ENCODE data around the gene ACAD10. TPM values are rescaled to one million over a fixed set of nuclear protein-coding genes. Genes with fewer than 3 reads are reported as not detected.
A peak's percentile ranks its signal among the peaks of the same experiment; 100 is the strongest.
"Not testable (repeated sequence)": the region's sequence is repeated elsewhere in the genome, so short reads cannot be mapped to it uniquely, and the experiment has no call there.

The ACAD10 gene
- total and polyA plus RNA-seq, 2 donors: 16.4 to 27.5 TPM

- no peaks in the 10 kb centered on the region for H3K4me1 ChIP-seq (ENCODE audit: insufficient read depth)
- no peak for DNase-seq (ENCODE audit: extremely low spot score)
- 87% methylated on average over 11 of the region's 11 CpGs for WGBS
- peaks cover 1% of the 10 kb centered on the region for H3K36me3 ChIP-seq (ENCODE audit: insufficient read depth)
- no peak overlapping the region for H3K27ac ChIP-seq (ENCODE audit: low read depth)
- no peak overlapping the region for H3K4me3 ChIP-seq (ENCODE audit: low read depth, low read length)
Measured at GRCh38 chr12:111664961-111665865, 20.6 kb upstream of the ACAD10 start.

- Histone ChIP-seq H3K4me1 (ENCODE audit: insufficient read depth) (no peaks in the 10 kb centered on the region), H3K4me3 (ENCODE audit: low read depth, low read length) (no peak overlapping the region), H3K27ac (ENCODE audit: low read depth) (no peak overlapping the region), H3K36me3 (ENCODE audit: insufficient read depth) (peaks cover 6% of the 10 kb centered on the region)
- WGBS: 92% methylated on average over 10 of the region's 10 CpGs
- DNase-seq (ENCODE audit: extremely low spot score): no peak
Measured at GRCh38 chr12:111672822-111673381, 13.0 kb upstream of the ACAD10 start.

- WGBS: 76% methylated on average over 3 of the region's 3 CpGs
Measured at GRCh38 chr12:111673503-111673902, 12.3 kb upstream of the ACAD10 start.

GRCh38 chr12:111677186-111677585 lies 8.7 kb upstream of the ACAD10 start:
- WGBS: 94% methylated on average over 5 of the region's 5 CpGs
- Histone ChIP-seq H3K4me3 (ENCODE audit: low read depth, low read length) (no peak overlapping the region), H3K36me3 (ENCODE audit: insufficient read depth) (peaks cover 6% of the 10 kb centered on the region), H3K27ac (ENCODE audit: low read depth) (no peak overlapping the region), H3K4me1 (ENCODE audit: insufficient read depth) (no peaks in the 10 kb centered on the region)
- DNase-seq (ENCODE audit: extremely low spot score): no peak

More at GRCh38 chr12:111673503-111673902, 12.3 kb upstream of the ACAD10 start:
- H3K4me1 ChIP-seq (ENCODE audit: insufficient read depth): no peaks in the 10 kb centered on the region
- H3K27ac ChIP-seq (ENCODE audit: low read depth): no peak overlapping the region
- no peak for DNase-seq (ENCODE audit: extremely low spot score)
- no peak overlapping the region for H3K4me3 ChIP-seq (ENCODE audit: low read depth, low read length)
- H3K36me3 ChIP-seq (ENCODE audit: insufficient read depth): peaks cover 6% of the 10 kb centered on the region

- WGBS: 83% methylated on average over 13 of the region's 13 CpGs
- H3K27ac ChIP-seq (ENCODE audit: low read depth); H3K36me3 ChIP-seq (ENCODE audit: insufficient read depth): not testable (repeated sequence)
Measured at GRCh38 chr12:111684485-111685198, 1.2 kb upstream of the ACAD10 start.

GRCh38 chr12:111685322-111685810 lies 487 bp upstream of the ACAD10 start:
- no peaks in the 10 kb centered on the region for H3K36me3 ChIP-seq (ENCODE audit: insufficient read depth)
- no peak for DNase-seq (ENCODE audit: extremely low spot score)
- WGBS: under 1% methylated on average over 36 of the region's 36 CpGs
- peak overlapping the region; percentile 51 for H3K27ac ChIP-seq (ENCODE audit: low read depth)
- peak overlapping the region; percentile 99 for H3K4me3 ChIP-seq (ENCODE audit: low read depth, low read length)
- H3K4me1 ChIP-seq (ENCODE audit: insufficient read depth): peaks cover 2% of the 10 kb centered on the region

More at GRCh38 chr12:111684485-111685198, 1.2 kb upstream of the ACAD10 start:
- DNase-seq (ENCODE audit: extremely low spot score); H3K4me1 ChIP-seq (ENCODE audit: insufficient read depth): not testable (repeated sequence)
- H3K4me3 ChIP-seq (ENCODE audit: low read depth, low read length): peak overlapping the region; percentile 99

- peak overlapping the region; percentile 99 for H3K4me3 ChIP-seq (ENCODE audit: low read depth, low read length)
- no peaks in the 10 kb centered on the region for H3K36me3 ChIP-seq (ENCODE audit: insufficient read depth)
- 14% methylated on average over 15 of the region's 15 CpGs for WGBS
- H3K4me1 ChIP-seq (ENCODE audit: insufficient read depth): peaks cover 2% of the 10 kb centered on the region
- H3K27ac ChIP-seq (ENCODE audit: low read depth): no peak overlapping the region
- no peak for DNase-seq (ENCODE audit: extremely low spot score)
Measured at GRCh38 chr12:111686574-111687105, 787 bp downstream of the ACAD10 start.

GRCh38 chr12:111687255-111687654 lies 1.4 kb downstream of the ACAD10 start:
- no peak overlapping the region for H3K4me3 ChIP-seq (ENCODE audit: low read depth, low read length)
- H3K4me1 ChIP-seq (ENCODE audit: insufficient read depth): peaks cover 2% of the 10 kb centered on the region
- H3K36me3 ChIP-seq (ENCODE audit: insufficient read depth): no peaks in the 10 kb centered on the region
- DNase-seq (ENCODE audit: extremely low spot score): no peak
- no peak overlapping the region for H3K27ac ChIP-seq (ENCODE audit: low read depth)
- WGBS: 64% methylated on average over 2 of the region's 2 CpGs

- Histone ChIP-seq H3K27ac (ENCODE audit: low read depth) (no peak overlapping the region), H3K4me3 (ENCODE audit: low read depth, low read length) (no peak overlapping the region), H3K36me3 (ENCODE audit: insufficient read depth) (no peaks in the 10 kb centered on the region), H3K4me1 (ENCODE audit: insufficient read depth) (peaks cover 2% of the 10 kb centered on the region)
- WGBS: 90% methylated on average over 10 of the region's 10 CpGs
- no peak for DNase-seq (ENCODE audit: extremely low spot score)
Measured at GRCh38 chr12:111687952-111688351, 2.1 kb downstream of the ACAD10 start.

- H3K4me1 ChIP-seq (ENCODE audit: insufficient read depth): no peaks in the 10 kb centered on the region
- no peak for DNase-seq (ENCODE audit: extremely low spot score)
- H3K4me3 ChIP-seq (ENCODE audit: low read depth, low read length): no peak overlapping the region
- WGBS: 96% methylated on average over 3 of the region's 3 CpGs
- H3K27ac ChIP-seq (ENCODE audit: low read depth): no peak overlapping the region
- peaks cover 4% of the 10 kb centered on the region for H3K36me3 ChIP-seq (ENCODE audit: insufficient read depth)
Measured at GRCh38 chr12:111691262-111691661, 5.4 kb downstream of the ACAD10 start.

GRCh38 chr12:111692575-111693210 lies 6.8 kb downstream of the ACAD10 start:
- 89% methylated on average over 15 of the region's 15 CpGs for WGBS

GRCh38 chr12:111693818-111694217 lies 8.0 kb downstream of the ACAD10 start:
- 95% methylated on average over 5 of the region's 5 CpGs for WGBS
- no peak for DNase-seq (ENCODE audit: extremely low spot score)
- H3K27ac ChIP-seq (ENCODE audit: low read depth): no peak overlapping the region
- no peak overlapping the region for H3K4me3 ChIP-seq (ENCODE audit: low read depth, low read length)
- no peaks in the 10 kb centered on the region for H3K4me1 ChIP-seq (ENCODE audit: insufficient read depth)
- H3K36me3 ChIP-seq (ENCODE audit: insufficient read depth): peaks cover 4% of the 10 kb centered on the region

More at GRCh38 chr12:111692575-111693210, 6.8 kb downstream of the ACAD10 start:
- Histone ChIP-seq H3K4me1 (ENCODE audit: insufficient read depth) (no peaks in the 10 kb centered on the region), H3K4me3 (ENCODE audit: low read depth, low read length) (no peak overlapping the region), H3K36me3 (ENCODE audit: insufficient read depth) (peaks cover 4% of the 10 kb centered on the region), H3K27ac (ENCODE audit: low read depth) (no peak overlapping the region)
- DNase-seq (ENCODE audit: extremely low spot score): no peak

- 89% methylated on average over 2 of the region's 2 CpGs for WGBS
Measured at GRCh38 chr12:111699962-111700361, 14.1 kb downstream of the ACAD10 start.

More at GRCh38 chr12:111699962-111700361, 14.1 kb downstream of the ACAD10 start:
- no peak for DNase-seq (ENCODE audit: extremely low spot score)
- H3K36me3 ChIP-seq (ENCODE audit: insufficient read depth): no peaks in the 10 kb centered on the region
- H3K4me1 ChIP-seq (ENCODE audit: insufficient read depth): no peaks in the 10 kb centered on the region
- no peak overlapping the region for H3K4me3 ChIP-seq (ENCODE audit: low read depth, low read length)
- no peak overlapping the region for H3K27ac ChIP-seq (ENCODE audit: low read depth)
